HepG2 (cell line): ENCODE measurements around the gene ATP6V0E1. TPM values are rescaled to one million over a fixed set of nuclear protein-coding genes. Genes with fewer than 3 reads are reported as not detected.

ENCODE experiments used
- AFF4 ChIP-seq: sonication (generic); formaldehyde crosslinking; IDR thresholded peaks from 2 replicates; pipeline ENCODE4 v1.4.0; 2020; ENCODE audit warnings: missing genetic modification reagents
- ARID3A ChIP-seq: IDR thresholded peaks from 2 replicates; pipeline ENCODE4 v1.6.1; 2012; ENCODE audit warnings: low read depth, low read length, improper control_type of control experiment
- ATAD3A ChIP-seq: sonication (generic); formaldehyde crosslinking; IDR thresholded peaks from 2 replicates; pipeline ENCODE4 v1.4.0; 2020; ENCODE audit warnings: missing genetic modification reagents
- KLF12 ChIP-seq: sonication (generic); formaldehyde crosslinking; IDR thresholded peaks from 2 replicates; pipeline ENCODE4 v1.4.0; 2020; ENCODE audit warnings: missing genetic modification reagents, borderline replicate concordance
- MEF2D ChIP-seq: sonication (generic); formaldehyde crosslinking; IDR thresholded peaks from 2 replicates; pipeline ENCODE4 v1.5.1; 2020; ENCODE audit warnings: mild to moderate bottlenecking, missing genetic modification reagents
- NKX3-1 ChIP-seq: sonication (generic); formaldehyde crosslinking; IDR thresholded peaks from 2 replicates; pipeline ENCODE4 v1.5.0; 2020; ENCODE audit warnings: missing genetic modification reagents
- ONECUT2 ChIP-seq: sonication (generic); formaldehyde crosslinking; IDR thresholded peaks from 2 replicates; pipeline ENCODE4 v1.4.0; 2020; ENCODE audit warnings: missing genetic modification reagents
- SMARCC2 ChIP-seq: fragments of 450-650 bp; IDR thresholded peaks from 2 replicates; pipeline ENCODE4 v1.6.1; 2017; ENCODE audit warnings: antibody characterized with exemption, mild to moderate bottlenecking
- ZBTB3 ChIP-seq: sonication (generic); formaldehyde crosslinking; IDR thresholded peaks from 2 replicates; pipeline ENCODE4 v1.4.0; 2020; ENCODE audit warnings: low read depth, mild to moderate bottlenecking, moderate library complexity, missing genetic modification reagents, borderline replicate concordance
- ZMYM3 ChIP-seq: sonication (generic); formaldehyde crosslinking; IDR thresholded peaks from 2 replicates; pipeline ENCODE4 v1.5.1; 2020; ENCODE audit warnings: mild to moderate bottlenecking, missing genetic modification reagents
- ZNF281 ChIP-seq: sonication (generic); formaldehyde crosslinking; IDR thresholded peaks from 2 replicates; pipeline ENCODE4 v1.4.0; 2020; ENCODE audit warnings: missing genetic modification reagents, borderline replicate concordance
- ZNF441 ChIP-seq: sonication (generic); formaldehyde crosslinking; IDR thresholded peaks from 2 replicates; pipeline ENCODE4 v1.7.0; 2021; ENCODE audit warnings: missing genetic modification reagents, borderline replicate concordance
- ZNF501 ChIP-seq: sonication (generic); formaldehyde crosslinking; IDR thresholded peaks from 2 replicates; pipeline ENCODE4 v1.5.1; 2020; ENCODE audit warnings: mild to moderate bottlenecking, moderate library complexity, missing genetic modification reagents
- ZNF564 ChIP-seq: sonication (generic); formaldehyde crosslinking; IDR thresholded peaks from 2 replicates; pipeline ENCODE4 v1.8.1; 2023; ENCODE audit warnings: mild to moderate bottlenecking, missing genetic modification reagents
- ZNF616 ChIP-seq: sonication (generic); formaldehyde crosslinking; IDR thresholded peaks from 2 replicates; pipeline ENCODE4 v1.5.0; 2020; ENCODE audit warnings: low read depth, mild to moderate bottlenecking, missing genetic modification reagents
- ZNF768 ChIP-seq: sonication (generic); formaldehyde crosslinking; IDR thresholded peaks from 2 replicates; pipeline ENCODE4 v1.4.0; 2020; ENCODE audit warnings: missing genetic modification reagents
- polyA plus RNA-seq, 8 experiments: library from polyadenylated mRNA; depleted of rRNA in 3 of 8; stranded (reverse) in 7 of 8; unstranded in 1 of 8; fragments of >200 nt; fragmentation: Illumina TruSeq in 4 of 8; extraction: Trizol in 4 of 8; gene quantifications; 2 replicates each; pipeline versions ENCODE4 v1.2.1 to v1.2.3, GENCODE V29; 2011 to 2016; ENCODE audit warnings: low read depth in 4 of 8, missing spikeins in 1 of 8, mixed read lengths in 1 of 8; ENCODE audit not compliant: insufficient read depth in 1 of 8
- total RNA-seq, 5 experiments: library from RNA; depleted of rRNA; stranded (reverse); fragments of >200 nt; fragmentation: Illumina TruSeq; extraction: Trizol; gene quantifications; 2 replicates each; pipeline ENCODE4 v1.2.3, GENCODE V29; 2016; ENCODE audit warnings: low read depth in 1 of 5
- TF ChIP-seq, protein P1 (sequence below): sonication (generic); formaldehyde crosslinking; IDR thresholded peaks from 2 replicates; pipeline ENCODE4 v1.4.0; 2020; ENCODE audit warnings: missing genetic modification reagents
- TF ChIP-seq, protein P2 (sequence below): sonication (generic); formaldehyde crosslinking; IDR thresholded peaks from 2 replicates; pipeline ENCODE4 v1.5.0; 2020; ENCODE audit warnings: missing genetic modification reagents

The ATP6V0E1 gene
- total and polyA plus RNA-seq, 2 of the 13 experiments (the other 11 are each of a cell fraction or from before 2014, with no cell fraction given): 143 to 215 TPM

DNA sequence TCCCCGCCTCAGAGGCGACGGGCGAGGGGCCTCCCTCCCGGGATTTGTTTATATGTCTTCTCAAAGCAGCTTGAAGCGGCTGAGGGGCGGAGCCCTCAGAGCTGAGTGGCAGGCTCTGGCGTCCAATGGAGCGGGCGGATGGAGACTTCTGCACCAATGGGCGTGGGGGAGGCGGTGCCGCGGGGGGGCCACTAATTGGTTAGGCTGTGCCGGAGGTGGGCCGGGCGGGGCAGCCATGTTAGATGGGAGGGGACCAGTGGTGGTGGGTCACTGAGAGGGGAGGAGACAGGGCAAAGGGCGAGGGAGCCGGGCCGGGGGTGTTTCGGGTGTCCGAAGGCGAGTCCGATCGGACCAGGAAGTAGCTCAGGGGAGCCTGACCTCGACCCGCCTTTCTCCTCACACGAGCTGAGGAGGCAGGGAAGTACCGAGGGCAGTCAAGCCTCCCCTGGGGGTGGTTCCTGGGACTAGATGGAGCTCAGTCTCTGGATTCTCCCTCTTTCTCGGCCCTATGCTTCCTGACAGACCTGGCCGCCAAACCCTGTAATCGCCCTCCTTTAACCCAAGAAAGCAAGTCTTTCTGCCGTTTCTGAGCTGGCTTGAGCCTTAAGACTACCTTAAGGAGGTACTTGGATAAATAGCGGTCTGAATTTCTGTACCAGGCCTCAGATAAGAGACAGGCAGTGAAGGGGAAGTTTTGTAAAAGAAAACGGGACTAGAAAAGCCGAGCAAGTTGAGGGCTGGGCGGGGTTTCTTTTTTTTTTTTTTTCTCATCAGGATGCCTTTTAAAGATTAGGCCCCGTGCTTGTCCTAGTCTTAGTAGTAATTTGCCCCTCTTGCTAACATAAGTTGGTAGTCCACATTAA lies 73.7 kb downstream of the ATP6V0E1 start (continued):
- TF ChIP-seq, protein P1, sequence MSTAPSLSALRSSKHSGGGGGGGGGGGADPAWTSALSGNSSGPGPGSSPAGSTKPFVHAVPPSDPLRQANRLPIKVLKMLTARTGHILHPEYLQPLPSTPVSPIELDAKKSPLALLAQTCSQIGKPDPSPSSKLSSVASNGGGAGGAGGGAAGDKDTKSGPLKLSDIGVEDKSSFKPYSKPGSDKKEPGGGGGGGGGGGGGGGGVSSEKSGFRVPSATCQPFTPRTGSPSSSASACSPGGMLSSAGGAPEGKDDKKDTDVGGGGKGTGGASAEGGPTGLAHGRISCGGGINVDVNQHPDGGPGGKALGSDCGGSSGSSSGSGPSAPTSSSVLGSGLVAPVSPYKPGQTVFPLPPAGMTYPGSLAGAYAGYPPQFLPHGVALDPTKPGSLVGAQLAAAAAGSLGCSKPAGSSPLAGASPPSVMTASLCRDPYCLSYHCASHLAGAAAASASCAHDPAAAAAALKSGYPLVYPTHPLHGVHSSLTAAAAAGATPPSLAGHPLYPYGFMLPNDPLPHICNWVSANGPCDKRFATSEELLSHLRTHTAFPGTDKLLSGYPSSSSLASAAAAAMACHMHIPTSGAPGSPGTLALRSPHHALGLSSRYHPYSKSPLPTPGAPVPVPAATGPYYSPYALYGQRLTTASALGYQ (CRISPR knock-in tag): no peak
- TF ChIP-seq ZNF564 (CRISPR knock-in tag) (no peak), ZNF616 (no peak), SMARCC2 (no peak), ZNF501 (CRISPR knock-in tag) (peak; percentile 70), ZBTB3 (no peak), AFF4 (CRISPR knock-in tag) (no peak), ZNF768 (no peak), ZMYM3 (no peak), MEF2D (CRISPR knock-in tag) (0 out of 2 replicates have a peak, but pooled peaks have one; percentile 47), ARID3A (no peak), NKX3-1 (CRISPR knock-in tag) (no peak), ZNF281 (CRISPR knock-in tag) (no peak; the same call in 1 of the 2 replicates), KLF12 (CRISPR knock-in tag) (no peak), ATAD3A (CRISPR knock-in tag) (no peak), ZNF441 (CRISPR knock-in tag) (no peak; the same call in 1 of the 2 replicates), ONECUT2 (CRISPR knock-in tag) (no peak)
- TF ChIP-seq, protein P2, sequence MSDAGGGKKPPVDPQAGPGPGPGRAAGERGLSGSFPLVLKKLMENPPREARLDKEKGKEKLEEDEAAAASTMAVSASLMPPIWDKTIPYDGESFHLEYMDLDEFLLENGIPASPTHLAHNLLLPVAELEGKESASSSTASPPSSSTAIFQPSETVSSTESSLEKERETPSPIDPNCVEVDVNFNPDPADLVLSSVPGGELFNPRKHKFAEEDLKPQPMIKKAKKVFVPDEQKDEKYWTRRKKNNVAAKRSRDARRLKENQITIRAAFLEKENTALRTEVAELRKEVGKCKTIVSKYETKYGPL: no peak
